Measurements from ENCODE around the gene SSUH2.

The SSUH2 gene

DNA sequence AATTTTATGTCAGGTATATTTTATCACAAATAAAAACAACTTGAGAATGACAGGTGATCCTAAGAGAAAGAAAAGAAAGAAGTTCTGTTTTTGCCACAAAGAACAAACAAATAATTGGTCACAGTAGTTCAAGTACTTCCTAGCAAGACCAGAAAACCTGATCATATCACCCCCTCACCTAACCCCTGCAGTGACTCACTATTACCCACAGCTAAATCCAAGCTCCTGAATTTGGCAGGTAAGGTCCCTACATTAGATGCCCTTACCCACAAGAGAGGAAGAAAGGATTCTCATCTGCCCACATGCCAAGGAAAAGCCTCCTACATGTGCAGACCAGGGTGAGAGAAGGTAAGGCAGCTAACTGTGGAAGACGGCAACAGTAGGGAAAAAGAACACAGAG is 4.4 kb downstream of the SSUH2 start:
- no peak for DNase-seq (ENCODE audit: low read depth)

DNA sequence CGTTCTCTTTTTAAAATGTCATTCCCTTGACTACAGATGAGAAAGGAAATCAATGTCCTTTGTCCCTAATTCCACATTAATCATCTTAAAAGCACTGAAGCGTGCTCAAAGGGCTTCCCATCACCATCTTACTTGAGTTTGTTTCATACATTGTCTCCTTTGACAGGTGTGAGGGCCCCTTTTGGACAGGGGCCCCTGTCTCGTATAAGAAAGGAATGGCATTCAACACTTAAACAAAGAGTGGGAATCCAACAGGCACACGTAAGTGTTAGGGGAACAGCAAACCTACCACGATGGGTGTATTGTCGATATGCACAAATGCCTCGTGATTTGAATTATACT is 5.0 kb downstream of the SSUH2 start:
- DNase-seq (ENCODE audit: low read depth): no peak

DNA sequence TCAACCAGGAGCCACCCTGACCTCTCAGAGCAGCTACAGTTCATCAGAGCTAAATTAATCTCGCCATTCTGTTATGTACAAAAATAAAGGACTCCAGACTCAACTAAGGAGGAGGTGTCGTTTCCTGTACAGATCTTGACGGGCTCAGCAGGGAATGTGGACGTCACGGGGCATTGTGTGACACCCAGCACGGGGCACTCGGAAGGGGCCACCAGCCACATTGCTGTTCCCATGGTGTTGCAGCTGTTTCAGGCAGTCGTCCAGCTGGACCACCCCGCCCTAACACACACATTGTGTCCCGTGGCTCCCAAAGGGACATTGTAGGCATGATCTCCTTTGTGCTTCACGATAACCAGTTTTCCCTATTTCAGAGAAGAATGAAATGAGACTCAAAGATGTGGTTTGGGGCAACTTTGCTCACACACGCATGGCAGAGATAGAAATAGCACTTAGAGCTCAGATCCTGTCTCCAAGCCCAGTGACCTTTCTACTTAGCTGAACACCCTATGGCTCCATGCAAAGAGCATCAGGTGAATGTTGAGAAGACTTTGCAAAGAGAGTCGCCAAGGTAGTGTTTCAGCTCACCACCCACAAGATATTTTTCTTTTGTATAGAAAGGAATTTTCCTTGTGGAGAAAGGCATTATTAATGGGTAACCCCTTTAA is 5.5 kb downstream of the SSUH2 start:
- no peak for DNase-seq (ENCODE audit: low read depth)

DNA sequence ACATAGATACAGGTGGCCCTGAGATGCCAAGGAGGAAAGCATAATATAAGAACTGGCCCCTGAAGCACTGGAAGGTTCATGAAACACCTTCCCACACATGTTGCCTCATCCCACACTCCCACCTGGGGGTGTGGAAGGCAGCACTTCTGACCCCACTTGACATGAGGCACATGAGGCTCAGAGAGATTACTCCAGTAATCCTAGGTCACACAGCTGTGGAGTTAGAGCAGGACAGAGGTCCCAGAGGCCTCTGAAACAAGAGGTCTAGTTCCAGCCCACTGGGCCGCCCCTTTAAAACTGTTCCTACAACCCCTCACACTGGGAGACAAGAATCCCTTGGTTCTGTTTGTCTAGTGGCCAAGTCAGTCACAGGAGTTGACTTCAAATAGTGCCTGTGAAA is 7.2 kb downstream of the SSUH2 start:
- no peak for DNase-seq (ENCODE audit: low read depth)

DNA sequence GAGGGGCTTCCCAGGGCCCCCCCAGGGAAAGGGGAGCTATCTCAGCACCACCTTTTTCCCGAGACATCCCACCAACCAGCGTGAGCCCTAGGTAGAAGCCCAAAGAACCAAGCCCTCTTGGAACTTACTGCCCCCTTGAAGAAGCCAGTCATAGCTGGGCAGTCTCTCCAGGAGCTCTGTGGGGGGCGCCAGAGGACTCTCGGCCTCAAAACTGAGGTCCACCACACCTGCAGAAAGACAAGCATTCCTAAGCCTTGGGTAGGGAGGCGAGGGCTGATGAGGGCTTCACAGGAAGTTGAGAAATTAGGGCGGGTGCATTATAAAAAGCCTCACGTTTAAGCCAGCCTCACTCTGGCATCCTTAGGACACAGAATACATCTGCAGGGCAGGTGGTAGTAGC is 9.0 kb downstream of the SSUH2 start:
- DNase-seq (ENCODE audit: low read depth): no peak

DNA sequence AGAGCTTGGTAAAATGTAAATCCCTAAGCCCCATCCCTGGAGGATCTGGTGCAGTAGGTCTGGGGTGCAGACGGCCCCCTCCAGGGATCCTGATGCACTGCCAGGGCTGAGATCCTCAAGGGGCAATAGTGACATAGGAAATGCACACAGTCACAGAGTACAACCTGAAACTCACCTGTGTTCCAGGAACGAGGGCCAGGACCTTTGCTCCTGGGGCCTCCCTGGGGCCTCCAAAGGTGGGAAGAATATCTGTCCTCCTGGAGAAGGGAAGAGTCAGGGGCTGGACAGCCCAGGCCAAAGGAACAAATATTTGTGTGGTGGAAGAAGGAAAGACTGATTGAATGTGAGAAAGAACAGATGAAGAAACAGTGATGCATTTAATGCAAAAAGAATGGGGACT is 9.5 kb downstream of the SSUH2 start:
- DNase-seq (ENCODE audit: low read depth): no peak

DNA sequence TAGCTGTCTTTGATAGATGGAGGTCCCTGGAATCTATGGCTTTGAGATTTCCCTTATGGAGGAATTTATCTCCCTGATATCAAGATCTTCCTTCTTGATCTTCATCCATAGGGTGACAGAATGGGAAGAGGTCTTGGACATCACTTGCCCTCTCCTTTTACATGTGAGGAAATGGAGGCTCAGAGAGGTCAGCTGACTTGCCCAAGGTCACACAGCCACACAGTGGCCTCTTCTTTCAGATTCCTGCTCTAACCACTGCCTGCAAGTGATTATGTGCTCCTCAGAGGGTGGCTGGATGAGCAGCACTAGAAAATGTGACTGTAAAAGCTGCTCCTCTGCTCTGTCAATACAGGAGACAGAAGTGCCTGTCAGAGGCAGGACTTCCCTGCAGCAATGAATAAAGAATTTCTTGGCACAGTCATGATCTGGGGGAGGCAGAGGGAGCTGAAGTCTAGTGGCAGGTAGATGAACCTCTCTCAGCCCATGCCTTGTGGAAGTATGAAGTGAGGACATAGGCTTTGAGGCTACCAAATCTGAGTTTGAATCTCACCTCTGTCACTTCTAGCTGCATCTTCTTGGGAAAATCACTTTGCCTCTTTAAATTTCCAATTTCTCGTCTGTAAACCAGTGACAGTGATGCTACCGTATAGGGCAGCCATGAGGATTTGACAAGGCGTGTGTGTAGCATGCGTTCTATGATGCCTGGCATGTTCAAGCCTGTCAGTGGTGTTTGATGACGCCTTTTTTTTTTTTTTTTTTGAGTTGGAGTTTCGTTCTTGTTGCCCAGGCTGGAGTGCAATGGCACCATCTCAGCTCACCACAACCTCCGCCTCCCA is 12.0 kb downstream of the SSUH2 start:
- no peak for DNase-seq (ENCODE audit: low read depth)

DNA sequence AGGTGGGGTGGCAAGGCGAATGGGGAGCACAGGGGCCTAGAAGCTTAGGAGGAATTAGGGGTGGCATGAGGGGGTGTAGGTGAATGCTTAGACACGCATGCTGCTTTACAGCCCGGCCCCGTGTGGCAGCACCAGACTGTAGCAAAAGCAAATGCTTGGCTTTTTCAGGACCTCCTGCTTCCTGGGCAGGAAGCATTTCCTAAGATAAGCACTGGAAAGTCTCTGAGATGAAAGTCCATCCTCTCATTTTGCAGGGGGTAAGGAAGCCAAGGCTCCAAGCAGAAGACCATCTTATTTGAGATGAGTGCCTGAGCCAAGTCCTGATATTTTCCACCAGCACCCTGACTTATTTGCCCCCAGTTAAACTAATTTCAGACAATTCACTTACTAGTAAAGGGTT is 12.9 kb downstream of the SSUH2 start:
- no peak for DNase-seq (ENCODE audit: low read depth)

DNA sequence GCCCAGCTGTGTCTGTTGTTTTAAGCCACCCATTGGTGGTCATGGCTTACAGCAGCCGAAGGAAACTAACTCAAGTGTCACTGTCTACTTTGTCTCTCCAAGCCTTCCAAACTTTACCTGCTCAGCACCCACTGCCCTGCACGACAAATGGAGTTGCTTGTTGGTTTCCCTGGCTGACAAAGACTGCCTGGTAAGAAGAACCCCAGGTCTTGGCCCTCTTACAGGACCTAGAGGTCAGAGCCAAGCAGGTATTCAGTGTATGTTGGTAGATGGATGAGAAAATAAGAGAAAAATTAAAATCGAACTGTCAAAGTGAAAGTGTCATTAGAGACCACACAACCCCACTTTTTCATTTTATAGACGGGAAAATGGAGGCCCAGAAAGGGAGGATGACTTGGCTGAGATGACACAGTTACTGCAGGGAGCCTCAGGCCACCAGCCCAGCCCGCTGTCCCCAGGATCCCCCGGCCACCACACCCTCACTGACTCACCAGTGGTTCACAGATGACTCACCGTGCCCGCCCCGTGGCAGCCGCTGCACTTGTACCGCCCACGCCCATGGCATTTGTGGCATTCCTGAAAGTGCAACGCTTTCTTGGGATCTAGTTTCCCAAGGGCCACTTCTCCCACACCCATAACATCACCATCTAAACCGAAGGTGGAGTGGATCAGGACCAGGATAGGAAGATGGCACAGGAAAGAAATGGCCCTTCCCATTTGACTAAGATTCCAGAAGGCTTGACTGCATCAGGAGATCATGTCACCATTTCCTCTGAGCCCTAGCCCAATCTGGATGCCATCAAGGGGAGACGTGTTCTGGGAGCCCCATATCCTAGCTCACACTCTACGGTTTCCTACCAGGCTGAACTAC is 15.2 kb downstream of the SSUH2 start:
- no peak for DNase-seq (ENCODE audit: low read depth)

DNA sequence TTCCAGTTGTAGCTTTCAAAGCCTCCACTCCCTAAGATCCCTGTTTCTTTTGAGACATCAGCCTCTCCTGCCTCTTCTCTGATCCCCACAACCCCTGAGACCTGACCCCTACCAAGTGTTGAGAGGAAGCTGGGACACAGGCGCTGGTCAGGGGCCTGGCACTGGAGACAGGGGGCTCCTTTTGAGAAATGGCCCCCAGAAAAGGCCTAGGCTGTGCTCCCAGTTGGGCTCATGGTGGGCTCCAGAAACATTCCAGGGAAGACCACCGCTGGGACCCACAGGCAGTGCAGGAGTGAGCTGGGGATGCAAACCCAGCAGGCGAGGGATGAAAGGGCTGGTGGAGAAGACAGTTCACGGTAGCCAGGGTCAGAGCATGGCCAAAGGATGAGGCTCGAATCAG is 16.6 kb downstream of the SSUH2 start:
- no peak for DNase-seq (ENCODE audit: low read depth)

DNA sequence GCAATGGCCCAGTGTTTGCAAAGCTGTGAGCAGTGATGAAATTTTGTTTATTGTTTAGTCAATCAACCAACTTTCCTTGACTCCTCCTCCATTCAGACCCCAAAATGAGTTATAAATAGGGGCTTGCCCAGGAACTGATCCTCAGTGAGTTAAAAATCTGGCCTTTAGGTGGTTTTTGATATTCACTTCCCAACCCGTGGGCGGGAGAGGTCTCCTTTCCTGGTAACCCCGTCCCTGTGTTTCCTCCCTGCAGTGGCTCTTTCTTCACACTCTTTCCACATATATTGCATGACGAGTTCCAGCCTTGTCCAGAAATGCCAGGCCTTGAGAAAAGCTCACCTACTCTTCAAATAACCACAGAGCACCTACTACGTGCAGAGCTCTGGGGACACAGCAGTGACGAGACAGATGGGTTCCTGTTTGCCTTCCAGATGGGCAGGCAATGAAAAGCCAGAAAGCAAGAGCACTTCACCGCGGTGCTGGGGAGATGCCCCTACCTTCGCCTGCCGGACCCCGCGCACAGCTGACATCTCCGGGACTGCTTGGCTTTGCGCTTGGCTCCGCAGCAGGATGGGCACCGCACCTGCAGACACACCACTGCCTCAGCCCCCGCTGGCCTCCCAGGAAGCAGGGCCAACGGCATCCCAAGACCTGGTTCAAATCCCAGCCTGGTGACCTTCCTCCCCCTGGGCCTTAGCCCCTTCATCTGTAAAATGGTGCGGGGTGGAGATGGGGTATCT is 17.2 kb downstream of the SSUH2 start:
- no peak for DNase-seq (ENCODE audit: low read depth)

DNA sequence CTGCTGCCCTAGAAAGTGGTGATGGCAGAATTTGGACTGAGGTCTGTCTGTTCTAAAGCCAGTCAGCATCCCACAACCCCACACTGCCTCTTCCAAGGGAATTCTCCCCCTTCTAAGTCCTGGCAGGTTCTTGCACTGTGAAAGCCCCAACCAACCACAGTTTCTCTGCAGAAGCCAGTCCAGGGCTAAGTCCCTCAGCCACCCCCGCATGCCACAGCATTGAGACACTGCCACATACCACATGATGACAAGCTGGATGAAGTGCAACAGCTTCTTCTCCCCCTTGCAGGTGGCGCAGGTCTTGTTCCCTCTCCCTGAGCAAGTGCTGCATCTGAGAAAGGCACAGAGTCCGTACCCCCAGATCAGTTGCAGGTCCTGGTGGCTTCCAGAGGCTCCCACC is 18.6 kb downstream of the SSUH2 start:
- DNase-seq (ENCODE audit: low read depth): no peak

DNA sequence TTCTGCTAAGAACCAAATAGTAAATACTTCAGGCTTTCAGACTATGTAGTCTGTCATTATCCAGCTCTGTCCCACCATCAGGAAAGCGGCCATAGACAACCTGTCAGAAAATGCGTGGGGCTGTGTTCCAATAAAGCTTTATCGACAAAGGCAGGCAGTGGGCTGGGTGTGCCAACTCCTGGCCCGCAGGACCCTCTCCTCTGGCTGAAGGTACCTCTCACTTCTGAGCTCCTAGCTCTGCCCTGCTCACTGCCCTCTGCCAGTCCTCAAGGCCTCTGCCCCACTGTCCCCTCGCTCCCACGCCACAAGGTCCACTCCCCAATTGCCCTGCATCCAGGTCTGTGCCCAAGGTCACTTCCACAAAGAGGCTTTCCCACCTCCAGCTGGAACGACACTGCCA is 20.0 kb downstream of the SSUH2 start:
- no peak for DNase-seq (ENCODE audit: low read depth)

DNA sequence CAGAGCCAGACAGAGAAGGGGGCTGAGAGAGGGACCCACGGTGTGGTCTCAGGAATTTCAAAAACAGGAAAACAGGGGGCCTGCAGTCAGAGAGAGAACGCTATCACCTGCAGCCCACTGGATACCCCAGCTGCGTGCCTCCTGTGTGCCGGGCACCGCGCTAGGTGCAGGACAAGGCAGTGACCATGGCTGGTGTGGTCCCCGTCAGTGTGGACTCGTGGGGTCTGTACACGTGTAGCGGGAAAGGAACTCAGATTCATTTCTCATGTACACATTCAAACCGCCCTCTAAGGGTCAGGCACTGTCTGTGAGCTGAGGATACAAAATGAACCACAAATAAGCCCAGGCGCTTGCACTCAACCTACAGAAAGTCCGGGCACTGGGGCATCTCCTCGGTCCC is 20.9 kb downstream of the SSUH2 start:
- no peak for DNase-seq (ENCODE audit: low read depth)

DNA sequence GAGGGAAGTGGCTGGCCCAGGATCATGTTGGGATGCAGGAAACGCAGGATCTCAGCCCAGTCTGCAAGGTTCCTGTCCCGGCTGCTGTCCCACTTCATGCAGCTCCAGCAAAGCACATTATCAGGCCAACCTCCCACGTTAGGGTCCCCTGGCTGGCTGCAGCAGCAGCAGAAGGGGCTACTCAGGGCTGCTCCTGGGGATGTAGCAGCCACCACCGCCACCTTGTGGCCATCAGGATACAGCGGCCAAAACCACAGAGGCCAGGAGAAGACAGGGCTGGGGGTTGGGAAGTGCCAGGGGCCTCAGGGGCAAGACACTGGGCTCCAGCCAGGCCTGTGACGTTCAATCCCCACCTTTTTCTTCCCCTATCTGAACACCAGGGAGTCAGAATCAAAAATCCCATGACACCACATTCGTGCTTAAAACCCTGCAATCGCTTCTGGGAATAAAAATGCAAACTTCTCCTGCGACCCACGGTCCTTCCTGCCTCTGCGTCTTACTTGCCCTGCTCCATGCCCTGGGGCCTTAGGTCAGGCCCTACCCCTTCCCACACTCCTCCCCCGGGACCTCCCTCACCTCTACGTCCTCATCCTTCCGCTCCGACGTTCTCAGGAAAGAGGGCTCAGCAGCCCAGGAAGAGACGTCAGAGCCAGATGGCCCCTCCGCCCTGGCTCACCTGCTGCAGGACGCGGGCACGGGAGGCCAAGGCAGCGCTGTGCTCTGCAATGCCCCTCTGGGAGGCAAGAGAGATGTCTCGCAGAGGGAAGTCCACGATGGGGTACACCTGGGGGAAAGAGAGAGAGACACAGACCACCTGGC is 21.5 kb downstream of the SSUH2 start:
- DNase-seq (ENCODE audit: low read depth): no peak

DNA sequence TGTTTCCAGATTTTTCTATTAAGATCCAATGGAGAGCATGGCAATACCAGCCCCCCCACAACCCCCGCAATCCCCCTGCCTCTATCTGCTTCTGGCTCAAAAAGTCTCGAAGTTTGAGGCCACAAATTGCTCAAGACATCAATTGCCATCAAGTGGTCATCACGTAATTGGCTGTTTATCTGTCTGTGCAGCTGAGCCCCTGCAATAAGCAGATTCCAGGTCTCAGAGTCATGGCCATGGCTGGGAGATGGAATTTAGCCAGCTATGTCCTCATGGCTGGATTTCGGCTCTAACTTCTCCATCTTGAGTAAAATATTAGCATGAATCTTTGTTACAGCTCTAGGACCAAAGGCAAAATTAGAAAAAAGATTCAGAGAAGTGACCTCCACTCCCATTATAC is 22.7 kb downstream of the SSUH2 start:
- DNase-seq (ENCODE audit: low read depth): no peak

DNA sequence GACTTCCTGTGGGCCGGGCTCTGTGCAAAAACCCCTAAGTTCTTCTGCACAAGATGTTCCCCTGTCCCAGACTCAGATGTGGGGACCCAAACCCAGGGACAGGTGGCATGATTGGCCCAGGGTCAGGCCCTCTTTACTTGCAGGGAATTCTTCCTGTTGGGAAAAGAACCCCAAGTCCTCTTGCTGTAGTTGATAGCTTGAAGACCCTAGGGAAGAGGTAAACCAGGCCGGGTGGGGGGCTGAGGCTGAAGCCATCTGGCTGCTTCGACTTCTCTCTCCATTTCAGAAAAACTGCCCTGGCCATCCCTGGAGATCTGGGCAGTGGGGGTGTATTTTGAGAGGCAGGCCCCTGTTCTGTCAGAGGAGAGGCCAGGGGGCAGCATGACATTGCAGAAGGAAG is 23.5 kb downstream of the SSUH2 start:
- DNase-seq (ENCODE audit: low read depth): no peak

DNA sequence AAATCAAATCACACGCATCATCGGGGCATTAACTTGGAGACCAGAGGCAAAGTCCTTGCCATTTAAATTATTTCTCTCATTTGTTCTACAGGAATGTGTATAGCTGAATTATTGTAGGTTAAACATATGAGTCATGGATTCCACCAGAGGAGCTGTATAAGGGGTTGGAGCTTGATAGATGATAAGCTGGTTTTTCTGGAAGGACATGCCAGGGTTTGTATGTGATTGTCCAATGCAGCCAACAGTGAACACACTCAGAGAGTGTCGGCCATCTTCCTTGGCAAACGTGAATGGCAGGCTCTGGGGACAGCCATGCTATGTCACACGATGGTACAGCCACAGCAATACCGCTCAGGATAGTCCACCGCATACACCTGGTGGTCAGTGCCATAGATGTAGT is 25.1 kb downstream of the SSUH2 start:
- DNase-seq (ENCODE audit: low read depth): no peak

DNA sequence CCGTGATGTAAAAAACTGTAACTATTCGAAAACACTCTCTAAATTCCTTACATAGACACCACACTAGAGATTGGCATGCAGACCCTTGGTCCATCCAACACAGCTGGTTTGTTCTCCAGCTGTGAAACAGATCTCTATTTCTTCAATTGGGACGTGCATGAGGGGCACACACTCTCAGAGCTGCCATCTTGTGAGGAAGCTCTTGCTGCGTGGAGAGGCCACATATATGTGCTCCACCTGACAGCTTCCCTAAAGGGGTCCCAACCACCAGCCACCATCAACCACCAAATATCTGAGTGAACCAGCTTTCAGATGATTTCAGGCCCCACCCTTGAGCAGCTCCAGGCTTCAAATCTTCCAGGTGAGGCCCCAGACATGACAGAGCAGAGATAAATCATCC is 25.6 kb downstream of the SSUH2 start:
- DNase-seq (ENCODE audit: low read depth): no peak

DNA sequence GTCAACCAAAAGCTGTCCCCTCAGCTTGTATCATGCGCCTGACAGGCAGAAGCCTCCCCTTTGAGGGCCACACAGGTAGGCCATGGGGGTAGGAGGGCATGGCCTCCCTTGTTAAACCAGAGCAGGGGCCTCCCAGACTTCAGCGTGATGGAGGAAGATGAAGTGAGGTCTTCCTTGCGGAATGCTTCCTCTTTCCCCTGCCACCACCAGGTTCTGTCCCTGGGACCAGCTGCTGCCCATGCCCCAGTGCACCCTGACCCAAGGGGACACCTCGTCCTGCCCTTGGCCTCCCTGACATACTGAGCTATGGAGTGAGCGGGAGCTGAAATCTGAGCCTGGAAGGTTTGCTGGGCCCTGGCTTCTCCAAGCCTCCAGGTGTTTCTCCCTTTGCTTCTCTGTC is 26.7 kb downstream of the SSUH2 start:
- no peak for DNase-seq (ENCODE audit: low read depth)

DNA sequence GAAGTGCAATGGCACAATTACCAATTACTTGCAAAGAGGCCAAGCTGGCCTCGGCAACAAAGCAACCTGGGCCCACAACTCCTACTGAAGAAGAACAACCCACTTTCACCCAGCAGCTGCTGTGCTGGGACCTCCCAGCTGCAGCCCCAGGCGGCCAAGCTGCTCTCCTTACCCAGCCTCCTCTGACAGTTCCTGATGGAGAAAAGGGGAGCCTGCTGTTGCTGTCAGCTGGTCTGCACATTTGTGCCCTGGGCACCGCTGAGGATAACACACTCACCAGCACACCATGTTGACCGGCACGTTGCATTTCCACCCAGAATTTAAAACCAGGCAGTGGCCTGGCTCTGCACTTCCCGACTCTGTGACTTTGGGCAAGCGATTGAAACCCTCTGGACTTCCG is 33.6 kb downstream of the SSUH2 start:
- DNase-seq (ENCODE audit: low read depth): no peak

All from CMK (cell line).